DOHH2 (cell line): ENCODE measurements around the gene TMEM109.

ENCODE experiments used
- CTCF ChIP-seq: fragments of 200-600 bp; sonication (generic); IDR thresholded peaks from one replicate; pipeline ENCODE4 v1.5.1; 2014; ENCODE audit warnings: antibody characterized with exemption, mild to moderate bottlenecking, low read depth, low read length; ENCODE audit not compliant: poor library complexity, severe bottlenecking
- EZH2phosphoT487 ChIP-seq: fragments of 200-600 bp; sonication (generic); IDR thresholded peaks from 2 replicates; pipeline ENCODE4 v1.6.1; 2017; ENCODE audit warnings: borderline replicate concordance, mild to moderate bottlenecking, antibody characterized with exemption, low read length, moderate library complexity, mixed read lengths

DNA sequence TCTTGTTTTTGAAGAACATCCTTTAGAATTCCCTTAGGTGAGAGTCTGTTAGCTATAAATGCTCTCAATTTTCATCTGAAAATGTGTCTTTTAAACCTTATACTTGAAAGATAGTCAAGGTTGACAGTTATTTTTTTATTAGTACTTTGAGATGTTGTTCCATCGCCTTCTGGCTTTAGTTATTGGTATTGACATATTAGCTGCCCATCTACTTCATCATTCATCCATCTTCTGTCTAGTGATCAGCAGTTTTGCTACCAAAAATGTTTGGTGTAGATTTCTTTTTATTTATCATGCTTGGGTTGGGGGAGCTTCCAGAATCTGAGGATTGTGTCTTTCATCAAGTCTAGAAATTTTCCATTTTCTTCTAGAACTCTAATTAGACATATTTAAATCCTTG is 54.3 kb downstream of the TMEM109 start:
- TF ChIP-seq CTCF (no peak), EZH2phosphoT487 (no peak)
